ENCODE measurements around the gene PRKAR1B.

The PRKAR1B gene

DNA sequence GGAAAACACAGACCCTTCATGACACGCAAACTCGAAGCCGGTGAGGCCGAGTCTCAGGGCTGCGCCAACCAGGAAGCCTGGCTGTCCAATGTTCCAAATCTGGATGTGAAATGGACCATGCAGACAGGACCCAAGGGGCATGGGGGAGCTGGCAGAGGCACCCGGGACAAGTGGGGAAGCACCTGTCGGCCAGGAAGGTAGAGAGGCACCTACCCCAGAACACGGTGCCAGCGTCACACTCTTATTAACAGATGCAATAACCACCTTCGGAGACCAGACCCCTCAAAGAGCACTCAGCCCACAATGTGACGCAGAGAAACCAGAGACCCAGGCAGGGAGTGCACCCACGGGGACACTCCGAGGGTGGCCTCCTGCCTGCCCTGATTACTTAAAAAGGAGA lies 119.1 kb downstream of the PRKAR1B start:
- no peak overlapping the region for H3K4me3 ChIP-seq (replicated peaks in 1 of 2; ENCODE audit: low read depth in 2 of 2, low read length in 2 of 2)
- TF ChIP-seq, protein P1, sequence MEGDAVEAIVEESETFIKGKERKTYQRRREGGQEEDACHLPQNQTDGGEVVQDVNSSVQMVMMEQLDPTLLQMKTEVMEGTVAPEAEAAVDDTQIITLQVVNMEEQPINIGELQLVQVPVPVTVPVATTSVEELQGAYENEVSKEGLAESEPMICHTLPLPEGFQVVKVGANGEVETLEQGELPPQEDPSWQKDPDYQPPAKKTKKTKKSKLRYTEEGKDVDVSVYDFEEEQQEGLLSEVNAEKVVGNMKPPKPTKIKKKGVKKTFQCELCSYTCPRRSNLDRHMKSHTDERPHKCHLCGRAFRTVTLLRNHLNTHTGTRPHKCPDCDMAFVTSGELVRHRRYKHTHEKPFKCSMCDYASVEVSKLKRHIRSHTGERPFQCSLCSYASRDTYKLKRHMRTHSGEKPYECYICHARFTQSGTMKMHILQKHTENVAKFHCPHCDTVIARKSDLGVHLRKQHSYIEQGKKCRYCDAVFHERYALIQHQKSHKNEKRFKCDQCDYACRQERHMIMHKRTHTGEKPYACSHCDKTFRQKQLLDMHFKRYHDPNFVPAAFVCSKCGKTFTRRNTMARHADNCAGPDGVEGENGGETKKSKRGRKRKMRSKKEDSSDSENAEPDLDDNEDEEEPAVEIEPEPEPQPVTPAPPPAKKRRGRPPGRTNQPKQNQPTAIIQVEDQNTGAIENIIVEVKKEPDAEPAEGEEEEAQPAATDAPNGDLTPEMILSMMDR (IDR thresholded peaks at IDR 0.05; ENCODE audit: low read depth, low read length): no peak
- no peak for DNase-seq (ENCODE audit: low read depth in 2 of 2)

DNA sequence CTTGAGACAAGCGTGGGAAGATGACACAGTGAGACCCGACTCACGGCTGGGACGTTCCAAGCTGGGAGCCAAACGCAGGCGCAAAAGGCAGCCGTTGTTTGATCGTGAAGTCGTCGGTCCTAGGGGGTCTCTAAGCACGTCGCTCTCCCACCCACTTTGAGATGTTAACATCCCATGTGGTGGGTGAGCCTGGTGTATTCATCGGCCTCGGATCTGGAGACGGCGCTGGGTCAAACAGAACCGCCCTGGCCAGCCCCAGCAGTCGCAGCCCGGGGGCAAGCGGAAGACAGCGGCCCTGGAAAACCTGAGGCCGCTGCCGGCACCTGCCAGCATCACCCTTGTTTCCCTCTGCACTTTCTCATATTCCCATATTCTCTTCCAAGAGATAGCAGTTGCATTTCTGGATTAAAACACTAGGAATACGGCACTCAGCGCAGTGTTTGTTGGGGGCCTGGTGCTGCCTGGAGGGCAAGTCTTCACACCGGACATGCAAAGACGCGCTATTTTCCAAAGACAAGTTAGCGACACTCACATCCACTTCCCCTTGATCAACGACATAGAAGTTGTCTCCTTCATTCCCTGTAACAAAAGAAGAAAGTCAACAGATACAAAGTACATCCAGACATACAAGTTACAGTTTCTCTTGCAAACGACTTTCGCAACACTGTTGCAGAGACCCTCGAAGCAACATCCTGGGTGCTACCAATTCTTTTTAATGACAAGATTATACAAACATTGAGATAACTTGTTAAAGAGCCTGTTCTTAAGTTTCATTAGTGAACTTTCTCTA lies 121.2 kb downstream of the PRKAR1B start:
- TF ChIP-seq, protein P1 (IDR thresholded peaks at IDR 0.05; ENCODE audit: low read depth, low read length): no peak
- DNase-seq (ENCODE audit: low read depth in 2 of 2): no peak

DNA sequence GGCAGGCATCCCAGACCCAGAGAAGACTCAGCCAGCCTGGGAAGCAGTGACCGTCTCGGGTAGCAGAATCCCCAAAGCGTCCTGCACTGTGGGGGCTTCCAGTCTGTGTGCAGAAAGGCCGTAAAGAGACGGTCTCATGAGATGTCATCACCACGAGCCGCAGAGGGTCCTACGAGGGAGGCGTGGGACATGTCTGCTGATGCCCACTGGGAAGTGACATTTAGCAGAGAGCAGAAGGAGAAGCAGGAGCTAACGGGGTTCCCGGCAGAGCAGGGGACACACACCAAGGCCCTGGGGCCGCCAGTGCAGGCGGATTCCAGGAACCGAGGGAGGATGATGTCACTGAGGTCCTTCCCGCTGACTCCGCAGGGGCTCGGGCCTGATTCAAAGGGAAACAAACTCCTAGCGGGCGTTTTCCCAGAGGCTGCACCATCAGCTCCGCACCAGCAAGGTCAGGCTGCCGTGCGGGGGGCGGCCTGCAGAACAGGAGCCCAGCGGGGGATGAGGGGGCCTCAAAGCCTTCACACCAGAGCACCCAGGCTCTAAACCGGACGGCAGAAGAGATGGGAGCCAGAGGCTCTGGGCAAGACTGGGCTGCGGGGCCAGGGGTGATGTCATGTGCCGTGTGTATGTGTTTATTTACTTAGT lies 122.1 kb downstream of the PRKAR1B start:
- DNase-seq (ENCODE audit: low read depth in 2 of 2): peak in 1 of 2 donors; percentile 53
- TF ChIP-seq, protein P1 (IDR thresholded peaks at IDR 0.05; ENCODE audit: low read depth, low read length): no peak
- no peak overlapping the region for H3K4me3 ChIP-seq (replicated peaks in 1 of 2; ENCODE audit: low read depth in 2 of 2, low read length in 2 of 2)

More for the DNA sequence above, 121.2 kb downstream of the PRKAR1B start:
- H3K4me3 ChIP-seq (replicated peaks in 1 of 2; ENCODE audit: low read depth in 2 of 2, low read length in 2 of 2): no peak overlapping the region

DNA sequence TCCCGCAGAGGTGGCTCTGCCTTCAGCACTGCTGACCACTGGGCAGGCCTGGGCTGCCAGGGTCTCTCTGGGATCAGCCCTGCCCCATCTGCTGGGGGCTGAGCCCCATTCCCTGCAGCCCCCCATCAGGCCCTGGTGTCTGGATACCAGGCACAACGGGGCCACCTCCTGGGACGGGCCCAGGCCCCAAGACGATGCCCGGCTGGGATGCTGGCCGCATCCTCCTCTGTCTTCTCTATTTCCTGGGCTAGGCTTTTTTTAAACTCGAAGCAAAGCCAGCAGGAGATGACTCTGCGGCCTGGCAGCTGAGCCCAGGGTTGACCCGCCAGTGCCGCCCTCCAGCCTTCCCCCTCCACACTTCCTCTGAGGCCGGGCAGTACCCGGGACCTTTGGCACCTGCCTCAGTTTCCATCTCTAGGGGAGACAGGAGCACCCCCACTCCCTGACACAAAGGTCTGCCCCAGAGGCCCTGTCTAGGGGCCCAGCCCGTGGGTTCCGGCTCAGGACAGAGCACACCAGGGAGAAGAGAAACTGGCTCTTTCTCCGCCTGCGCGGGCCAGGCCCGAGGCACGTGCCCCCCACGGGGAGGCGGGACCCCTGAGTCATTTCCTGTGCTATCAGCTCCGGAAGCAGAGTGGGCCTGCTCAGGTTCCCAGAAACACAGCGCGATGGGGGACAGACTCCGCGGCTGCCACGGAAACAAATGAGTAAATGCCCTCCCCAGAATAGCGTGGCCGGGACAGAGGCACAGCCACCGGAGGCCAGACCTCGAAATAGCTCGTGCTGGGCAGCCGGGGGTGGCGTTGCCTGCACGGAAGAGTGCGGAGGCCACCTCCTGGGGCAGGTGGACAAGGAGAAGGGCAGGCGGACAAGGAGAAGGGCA lies 122.8 kb downstream of the PRKAR1B start:
- TF ChIP-seq, protein P1 (IDR thresholded peaks at IDR 0.05; ENCODE audit: low read depth, low read length): no peak
- peak; percentile 92 to 96 for DNase-seq (ENCODE audit: low read depth in 2 of 2)
- no peak overlapping the region for H3K4me3 ChIP-seq (replicated peaks in 1 of 2; ENCODE audit: low read depth in 2 of 2, low read length in 2 of 2)

DNA sequence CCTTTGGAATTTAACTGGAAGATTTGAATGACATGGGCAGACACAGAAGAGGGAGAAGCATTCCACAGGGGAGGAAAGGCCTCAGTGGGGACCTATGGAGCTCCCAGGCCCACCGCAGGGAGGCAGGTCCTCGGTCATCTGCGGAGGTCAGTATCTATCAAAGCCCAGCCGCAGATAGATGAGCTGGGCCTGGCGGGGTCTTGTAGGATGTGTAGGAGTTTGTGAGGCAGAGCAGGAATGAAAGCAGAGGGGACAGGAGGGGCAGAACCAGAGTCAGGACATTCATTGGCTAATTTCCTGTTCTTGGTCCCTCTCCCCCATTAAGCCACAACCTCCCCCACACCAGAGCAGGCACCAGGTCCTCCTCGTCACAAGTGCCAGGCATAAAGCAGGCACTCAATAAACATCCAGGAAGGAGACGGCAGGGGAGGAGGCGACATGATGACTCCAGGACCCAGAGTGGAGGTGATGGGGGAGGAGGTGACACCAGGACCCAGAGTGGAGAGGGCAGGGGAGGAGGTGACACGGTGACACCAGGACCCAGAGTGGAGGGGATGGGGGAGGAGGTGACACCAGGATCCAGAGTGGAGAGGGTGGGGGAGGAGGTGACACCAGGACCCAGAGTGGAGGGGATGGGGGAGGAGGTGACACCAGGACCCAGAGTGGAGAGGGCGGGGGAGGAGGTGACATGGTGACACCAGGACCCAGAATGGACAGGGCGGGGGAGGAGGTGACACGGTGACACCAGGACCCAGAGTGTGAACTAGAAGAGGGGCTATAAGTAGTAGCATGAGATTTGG lies 123.7 kb downstream of the PRKAR1B start:
- DNase-seq (ENCODE audit: low read depth in 2 of 2): no peak
- TF ChIP-seq, protein P1 (IDR thresholded peaks at IDR 0.05; ENCODE audit: low read depth, low read length): no peak
- no peak overlapping the region for H3K4me3 ChIP-seq (replicated peaks in 1 of 2; ENCODE audit: low read depth in 2 of 2, low read length in 2 of 2)
